ENCODE measurements around the gene GPR15LG.

GPR15LG gene

DNA sequence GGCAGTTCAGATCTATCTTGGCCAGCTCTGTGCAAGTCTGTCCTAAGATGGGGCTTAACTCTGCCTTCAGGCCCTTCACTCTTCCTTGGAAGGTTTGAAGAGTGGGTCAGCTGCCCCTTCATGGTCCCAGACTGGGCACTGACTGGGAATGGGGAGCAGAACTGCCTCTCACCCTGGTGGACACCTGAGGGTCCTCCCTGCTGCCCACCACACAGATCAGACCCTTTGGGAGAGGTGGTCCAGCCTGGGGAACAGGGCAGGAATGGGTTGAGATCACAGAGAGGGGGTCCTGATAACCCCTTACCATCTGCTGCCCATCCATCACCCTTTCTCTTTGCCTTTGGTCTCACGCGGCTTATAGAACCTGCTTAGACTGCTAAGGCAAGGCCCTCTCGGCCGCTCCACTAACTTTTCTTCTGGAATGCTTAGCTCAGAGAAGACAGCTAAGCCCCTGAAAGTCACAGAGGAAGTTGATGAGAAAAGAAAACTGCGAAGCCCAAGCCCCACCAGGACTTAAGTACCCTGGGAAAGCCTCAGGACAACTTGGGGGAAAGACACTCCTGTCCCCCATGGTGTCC lies 20.3 kb downstream of the GPR15LG start:
- no peak for DNase-seq (ENCODE audit: low read depth)

DNA sequence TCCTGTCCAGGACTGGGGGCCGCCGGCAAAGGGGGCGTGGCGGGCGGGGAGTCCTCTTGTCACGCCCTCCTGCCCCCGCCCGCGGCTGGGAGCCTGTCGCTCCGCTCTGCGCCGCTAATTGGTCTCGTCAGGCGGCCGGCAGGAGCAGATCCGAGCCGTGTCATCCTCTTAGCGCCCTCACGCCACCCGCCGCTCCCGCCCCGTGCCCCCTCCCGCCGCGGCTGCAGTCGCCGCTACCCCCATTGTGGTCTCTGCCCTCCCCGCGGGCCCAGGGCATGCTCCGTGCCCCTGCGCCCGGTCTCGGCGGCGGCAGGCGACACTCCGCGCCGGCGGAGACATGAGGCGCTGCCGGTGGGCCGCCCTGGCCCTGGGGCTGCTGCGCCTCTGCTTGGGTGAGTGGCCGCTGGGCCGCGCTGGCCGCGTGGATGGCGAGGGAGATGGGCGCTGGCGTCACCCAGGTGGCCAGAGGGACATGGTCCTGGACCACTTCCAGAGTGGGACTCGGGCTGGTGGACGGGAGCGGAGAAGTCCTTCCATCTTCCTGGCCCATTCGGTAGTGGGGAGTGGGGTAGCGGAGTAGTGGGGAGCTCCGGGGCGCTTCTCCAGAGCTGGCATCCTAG lies 20.9 kb downstream of the GPR15LG start, which contains the start of gene CDHR1:
TSS of gene CDHR1 (plus strand) at position 114 of the 620 bp plus-strand sequence. CDS start at position 338, 224 bp downstream.
- DNase-seq (ENCODE audit: low read depth), result no peak

DNA sequence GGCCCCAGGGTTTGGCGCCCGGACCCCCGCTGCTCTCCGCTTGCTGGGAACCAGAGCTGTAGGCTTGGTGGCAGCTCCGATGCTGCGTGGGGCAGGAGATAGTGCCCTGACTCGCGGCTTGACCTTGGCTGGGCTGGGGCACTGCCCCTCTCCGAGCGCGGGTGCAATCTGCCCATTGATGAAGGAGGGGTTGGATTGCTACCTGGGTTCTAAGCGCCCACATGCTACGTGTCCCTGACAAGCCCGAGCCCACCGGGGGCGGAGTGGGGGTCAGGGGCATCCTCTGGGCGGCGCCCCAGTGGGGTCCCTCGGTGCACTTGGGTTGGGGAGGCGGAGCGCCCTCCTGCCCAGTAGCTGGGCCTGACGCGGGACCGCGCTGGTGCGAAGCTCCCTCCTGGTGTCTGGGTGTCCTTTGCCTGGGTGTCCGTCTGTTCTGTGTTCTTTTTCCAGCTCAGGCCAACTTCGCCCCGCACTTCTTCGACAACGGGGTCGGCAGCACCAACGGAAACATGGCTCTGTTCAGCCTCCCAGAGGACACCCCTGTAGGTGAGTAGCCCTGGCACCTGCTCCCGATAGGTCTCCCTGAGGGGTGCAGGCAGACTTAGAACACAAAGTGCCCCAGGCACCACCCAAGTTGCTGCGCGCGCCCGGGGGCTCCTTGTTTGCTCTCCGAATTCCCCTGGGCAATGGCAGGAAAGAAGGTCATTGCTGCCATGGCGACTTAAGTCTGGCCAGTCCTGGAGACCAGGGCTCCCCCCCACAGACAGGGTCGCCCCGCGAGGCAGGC lies 21.6 kb downstream of the GPR15LG start:
- no peak for DNase-seq (ENCODE audit: low read depth)

DNA sequence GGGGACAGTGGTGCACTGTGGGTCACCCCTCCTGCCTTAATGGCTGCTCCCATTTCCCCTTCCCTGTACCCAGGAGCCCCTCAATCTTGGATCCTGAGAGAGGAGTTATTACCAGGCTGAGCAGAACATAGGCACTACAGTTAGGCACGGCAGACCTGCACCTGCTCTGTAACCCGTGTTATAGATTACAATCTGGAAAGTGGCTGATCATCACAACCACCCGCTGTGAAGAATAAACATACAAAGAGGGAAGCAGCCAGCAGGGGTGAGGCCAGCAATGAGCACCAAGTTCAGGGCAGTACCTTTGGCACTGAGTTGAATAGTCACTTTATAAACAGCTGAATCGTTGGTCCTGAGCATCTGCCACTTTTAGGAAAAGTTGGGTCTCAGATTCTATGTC lies 22.5 kb downstream of the GPR15LG start:
- DNase-seq (ENCODE audit: low read depth), result no peak

DNA sequence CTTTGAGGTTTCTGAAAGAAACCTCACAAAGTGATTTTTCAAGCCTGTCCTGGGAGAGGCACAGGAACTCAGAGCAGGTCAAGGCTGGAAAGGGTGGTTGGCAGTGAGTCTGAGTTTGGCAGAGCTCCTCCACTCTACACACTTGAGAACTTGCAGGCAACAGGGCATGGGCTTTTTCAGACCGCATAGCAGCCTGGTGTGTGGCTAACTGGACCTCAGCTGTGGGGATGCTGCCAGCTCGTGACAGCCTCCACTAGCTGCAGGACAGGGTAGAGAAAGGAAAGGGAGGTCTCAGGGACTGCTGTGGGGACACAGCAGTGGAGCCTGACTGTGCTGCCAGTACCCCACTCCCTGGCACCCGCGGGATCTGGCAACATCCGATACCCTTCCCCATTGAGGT lies 23.3 kb downstream of the GPR15LG start:
- DNase-seq (ENCODE audit: low read depth), result no peak

DNA sequence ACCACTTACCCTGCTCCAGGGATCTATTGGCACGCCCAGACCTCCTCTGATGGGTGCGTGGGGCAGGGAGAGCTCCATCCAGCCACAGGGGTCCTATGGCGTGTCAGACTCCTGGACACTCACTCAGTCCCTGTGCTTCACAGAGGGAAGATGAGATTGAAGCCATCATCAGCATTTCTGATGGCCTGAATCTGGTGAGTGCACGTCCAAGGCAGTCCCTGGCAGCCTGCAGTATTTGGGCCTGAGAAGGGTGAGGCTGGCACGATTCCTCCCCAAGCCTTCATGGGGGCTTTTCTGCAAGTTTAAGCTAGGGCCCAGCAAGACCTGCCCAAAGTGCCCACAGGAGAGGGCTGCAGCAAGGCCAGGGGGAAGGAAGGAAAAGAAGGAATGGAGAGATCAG lies 24.0 kb downstream of the GPR15LG start:
- DNase-seq (ENCODE audit: low read depth), result no peak

DNA sequence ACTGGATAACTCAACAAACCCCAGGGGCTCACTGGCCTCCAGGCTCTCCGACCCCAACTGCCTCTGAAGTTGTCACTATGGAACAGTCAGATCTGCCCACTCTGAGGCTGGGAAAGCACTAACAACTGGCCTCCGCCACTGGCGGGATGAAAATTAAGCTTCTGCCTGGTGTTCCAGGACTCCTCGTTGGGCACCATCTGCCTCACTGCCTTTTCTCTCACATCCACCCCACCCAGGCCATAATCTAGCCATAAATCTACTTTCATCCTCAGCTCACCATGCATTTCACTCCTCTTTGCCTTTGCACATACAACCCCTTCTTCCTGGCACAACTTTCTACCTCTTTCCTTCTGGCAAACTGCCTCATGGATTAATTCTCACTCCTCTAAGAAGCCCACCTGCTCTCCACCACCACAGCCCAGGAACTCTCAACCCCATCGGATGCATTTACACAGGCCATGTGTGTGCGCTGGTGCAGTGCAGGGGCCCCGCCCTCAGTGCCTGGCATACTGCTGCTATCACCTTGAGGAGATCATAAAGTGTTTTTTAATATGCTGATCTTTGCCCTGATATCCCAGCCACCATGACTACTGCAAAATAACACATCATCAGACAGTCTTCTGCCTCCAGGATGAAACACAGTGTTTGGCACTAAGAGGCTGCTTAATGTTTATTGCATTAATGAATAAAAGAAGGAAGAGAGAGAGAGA lies 24.8 kb downstream of the GPR15LG start:
- DNase-seq (ENCODE audit: low read depth), result no peak

DNA sequence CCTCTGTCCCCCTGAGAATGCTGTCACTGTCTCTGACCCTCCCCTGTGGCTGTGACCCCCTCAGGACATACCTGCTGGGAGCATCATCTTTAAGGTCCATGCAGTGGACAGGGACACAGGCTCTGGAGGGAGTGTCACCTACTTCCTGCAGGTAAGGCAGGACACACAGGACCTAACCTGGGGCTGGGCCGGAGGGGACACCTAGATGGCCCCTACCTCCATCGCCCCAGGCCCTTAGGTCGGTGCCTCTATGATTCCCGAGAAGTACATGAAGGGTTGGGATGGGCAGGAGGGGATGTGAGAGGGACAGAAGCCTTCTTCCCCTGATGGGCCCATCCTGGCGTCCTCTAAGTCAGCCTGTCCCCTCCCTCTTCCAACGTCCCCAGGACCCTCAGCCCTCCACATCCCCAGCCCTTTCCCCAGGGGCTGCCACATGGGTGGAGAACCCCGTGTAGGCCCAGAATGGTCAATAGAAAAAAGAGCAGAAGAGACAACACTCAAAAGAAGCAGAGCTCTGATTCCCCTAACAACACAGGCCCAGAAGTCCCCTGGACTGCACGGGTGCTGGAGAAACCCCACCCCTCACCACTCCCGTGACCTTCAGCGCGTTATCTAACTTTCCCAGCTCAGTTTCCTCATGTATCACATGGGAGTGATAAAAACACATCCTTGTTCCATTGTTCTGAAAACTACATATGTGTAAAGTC lies 27.1 kb downstream of the GPR15LG start:
- DNase-seq (ENCODE audit: low read depth), result no peak

DNA sequence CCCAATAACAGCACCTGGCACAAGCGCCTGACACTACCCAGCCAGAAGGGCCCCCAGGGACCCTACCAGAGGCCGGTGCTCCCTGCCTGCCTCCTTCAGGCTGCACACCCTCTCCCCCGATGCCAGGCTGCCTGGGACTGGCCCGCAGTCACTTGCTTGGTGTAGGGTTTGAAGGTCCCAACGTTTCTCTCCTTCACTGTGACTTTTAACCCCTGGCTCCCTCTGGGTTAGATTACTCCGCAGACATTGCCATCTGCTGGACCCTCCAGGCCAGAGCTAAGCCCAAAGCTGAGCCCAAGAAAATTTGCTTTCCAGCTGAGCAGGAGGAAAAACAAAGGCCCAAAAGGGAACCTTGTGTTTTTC lies 27.6 kb downstream of the GPR15LG start:
- DNase-seq (ENCODE audit: low read depth), result no peak

DNA sequence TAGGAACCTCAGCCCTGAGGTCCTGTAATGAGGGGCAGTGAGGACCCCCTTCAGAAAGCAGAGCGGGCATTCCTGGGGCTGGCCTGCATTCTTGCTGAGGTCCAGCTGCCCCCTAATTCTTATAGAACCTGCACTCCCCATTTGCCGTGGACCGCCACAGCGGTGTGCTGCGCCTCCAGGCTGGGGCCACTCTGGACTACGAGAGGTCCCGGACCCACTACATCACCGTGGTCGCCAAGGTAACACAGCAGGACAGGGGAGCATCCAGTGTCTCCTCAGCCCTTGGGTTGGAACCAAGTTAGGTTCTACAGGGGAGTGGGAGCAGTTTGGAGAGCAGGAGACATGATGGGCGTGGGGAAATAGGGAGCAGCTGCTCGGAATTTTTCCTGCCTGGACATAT lies 28.1 kb downstream of the GPR15LG start:
- DNase-seq (ENCODE audit: low read depth), result no peak

DNA sequence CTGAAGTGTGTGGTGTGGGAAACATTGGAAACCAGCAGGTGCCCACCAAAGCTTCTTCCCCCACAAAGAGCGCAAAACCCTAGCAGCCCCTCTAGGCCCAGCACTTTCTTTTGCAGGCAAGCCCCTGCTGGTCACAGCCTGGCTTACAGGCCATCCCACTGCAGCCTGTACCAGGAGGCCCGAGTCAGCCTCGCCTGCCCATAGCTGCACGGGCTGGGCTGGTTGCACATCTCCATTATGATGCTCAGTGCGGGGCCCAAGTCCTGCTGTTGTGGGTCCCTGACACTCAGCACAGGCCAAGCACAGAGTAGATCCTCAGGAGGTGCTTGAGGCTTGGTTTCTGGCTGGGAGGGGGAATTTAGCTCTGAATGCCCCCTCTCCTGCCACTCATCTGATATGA lies 28.7 kb downstream of the GPR15LG start:
- no peak for DNase-seq (ENCODE audit: low read depth)

DNA sequence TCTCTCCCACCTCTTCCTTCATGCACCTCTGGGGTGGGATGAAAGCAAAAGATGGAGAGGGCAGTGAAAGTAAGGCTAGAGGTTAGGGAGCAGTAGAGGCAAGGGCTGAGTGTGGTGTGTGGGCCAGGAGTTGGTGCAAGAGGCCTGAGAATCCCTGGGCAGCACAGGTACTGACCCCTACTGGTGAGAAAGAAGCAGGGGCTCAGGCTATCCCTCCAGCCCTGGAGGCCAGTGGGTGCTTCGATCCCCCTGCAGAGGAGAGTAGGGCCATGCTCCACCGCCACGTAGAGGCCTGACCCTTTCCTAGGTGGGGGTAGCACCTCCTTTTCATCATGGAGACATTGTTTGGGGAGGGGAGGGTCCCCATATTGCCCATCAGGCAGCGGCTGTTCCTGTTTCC lies 30.5 kb downstream of the GPR15LG start:
- DNase-seq (ENCODE audit: low read depth), result no peak

DNA sequence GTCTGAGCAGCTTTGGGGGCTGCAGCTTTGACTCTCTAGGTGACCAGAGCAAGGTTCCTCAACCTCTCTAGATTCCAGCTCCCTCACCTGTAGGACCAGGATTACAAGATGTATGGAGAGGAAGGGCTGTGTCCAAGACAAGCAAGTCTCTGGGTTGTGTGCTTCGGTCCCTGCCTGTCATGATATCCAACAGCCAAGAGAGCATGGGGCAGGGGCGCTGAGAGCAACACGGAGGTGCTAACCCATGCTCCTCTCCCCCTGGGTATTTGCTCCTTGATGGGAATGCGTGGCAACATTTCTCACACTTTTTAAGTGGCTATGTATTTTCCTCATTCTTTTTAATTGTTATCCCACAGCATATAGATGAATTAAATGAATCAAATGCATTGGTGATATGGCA lies 31.0 kb downstream of the GPR15LG start:
- no peak for DNase-seq (ENCODE audit: low read depth)

DNA sequence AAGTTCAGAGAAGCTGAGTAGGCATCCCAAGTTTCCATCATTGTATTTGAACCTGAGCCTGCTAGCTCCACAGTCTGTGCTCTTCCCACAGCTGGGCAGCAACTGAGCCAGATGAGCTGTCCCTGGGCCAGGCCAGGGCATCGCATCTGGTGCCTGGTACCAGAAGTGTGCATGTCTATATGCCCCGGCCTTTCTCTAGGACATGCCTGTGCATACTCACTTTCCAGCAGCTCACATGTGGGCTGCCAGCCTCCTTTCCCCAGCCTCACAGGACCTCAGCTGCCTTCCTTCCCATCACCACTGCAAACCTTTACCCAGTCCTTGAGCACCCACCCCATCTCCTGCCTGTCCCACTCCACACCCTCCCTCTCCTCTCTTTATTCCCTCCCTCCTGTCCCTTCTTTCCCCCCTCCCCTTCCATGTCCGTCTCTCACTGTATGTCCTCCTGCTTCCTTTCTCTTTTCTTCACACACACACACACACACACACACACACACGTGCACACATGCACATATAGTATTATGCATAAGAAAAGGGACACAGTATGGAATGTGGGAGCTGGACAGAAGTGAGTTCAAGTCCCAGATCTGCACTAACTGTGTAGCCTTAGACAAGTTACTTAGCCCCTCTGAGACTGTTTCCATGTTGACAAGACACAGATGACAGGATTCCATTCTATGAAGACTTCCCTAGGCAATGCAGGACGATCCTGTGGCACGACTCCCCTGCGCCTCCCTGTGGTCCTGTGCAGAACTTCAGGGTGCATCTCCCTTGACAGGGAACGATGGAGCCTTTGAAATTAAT lies 31.6 kb downstream of the GPR15LG start:
- peak; percentile 5 for DNase-seq (ENCODE audit: low read depth)

DNA sequence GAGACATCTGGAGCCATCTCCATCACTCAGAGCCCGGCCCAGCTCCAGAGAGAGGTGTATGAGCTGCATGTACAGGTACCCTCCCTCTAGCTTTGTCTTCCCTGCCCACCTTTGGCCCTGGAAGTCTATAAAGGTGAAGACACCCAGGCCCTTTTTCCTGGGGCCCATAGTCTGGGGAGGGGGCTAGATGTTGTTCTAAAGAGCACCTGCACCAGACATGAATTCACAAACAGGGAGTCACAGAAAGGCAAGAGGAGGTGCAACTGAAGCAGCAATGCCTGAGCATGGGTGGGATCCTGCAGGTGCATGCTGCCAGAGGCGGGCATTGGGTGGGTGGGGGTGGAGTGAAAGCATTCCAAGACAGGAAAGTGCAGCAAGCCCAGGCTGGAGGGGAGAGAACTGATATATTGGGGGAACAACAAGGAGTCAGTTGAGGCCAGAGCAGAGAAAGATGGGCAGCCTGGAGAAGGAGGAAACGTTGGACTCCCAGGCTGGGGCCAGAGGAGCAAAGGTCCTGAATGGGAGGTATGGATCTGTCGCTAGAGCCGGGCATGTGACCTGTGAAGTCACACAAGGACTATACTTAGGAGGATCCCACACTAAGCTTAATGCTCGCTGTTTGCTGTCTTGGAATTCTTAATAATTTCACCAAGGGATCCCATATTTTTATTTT lies 32.4 kb downstream of the GPR15LG start:
- no peak for DNase-seq (ENCODE audit: low read depth)

DNA sequence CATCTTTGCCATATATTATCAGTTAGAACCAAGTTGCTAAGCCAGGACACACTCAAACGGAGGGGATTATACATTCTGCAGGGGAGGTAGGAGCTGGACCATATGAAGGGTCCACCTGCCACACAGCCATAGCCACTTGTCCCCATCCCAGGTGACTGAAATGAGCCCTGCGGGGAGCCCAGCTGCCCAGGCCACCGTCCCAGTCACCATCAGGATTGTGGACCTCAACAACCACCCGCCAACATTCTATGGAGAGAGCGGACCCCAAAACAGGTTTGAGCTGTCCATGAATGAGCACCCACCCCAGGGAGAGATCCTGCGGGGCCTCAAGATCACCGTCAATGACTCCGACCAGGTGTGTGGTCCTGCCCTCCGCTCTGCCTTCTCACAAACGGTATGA lies 34.4 kb downstream of the GPR15LG start:
- no peak for DNase-seq (ENCODE audit: low read depth)

DNA sequence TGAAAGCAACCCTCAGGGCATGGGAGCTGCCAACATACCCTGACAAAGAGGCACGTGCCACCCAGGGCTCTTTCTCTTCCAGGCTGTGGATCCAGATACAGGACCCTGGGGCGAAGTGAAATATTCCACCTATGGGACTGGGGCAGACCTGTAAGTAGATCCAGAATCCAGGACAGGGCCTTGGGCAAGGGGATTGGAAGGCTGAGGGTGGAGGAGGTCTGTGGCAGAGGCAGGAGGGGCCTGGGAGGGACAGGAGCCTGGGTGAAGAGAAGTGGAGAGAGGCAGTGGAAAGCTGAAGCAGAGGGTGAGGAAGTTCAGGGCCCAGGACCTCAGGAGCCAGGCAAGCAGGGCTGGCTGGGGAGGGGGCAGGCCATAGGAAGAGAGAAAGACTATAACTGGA lies 38.0 kb downstream of the GPR15LG start:
- DNase-seq (ENCODE audit: low read depth), result no peak

DNA sequence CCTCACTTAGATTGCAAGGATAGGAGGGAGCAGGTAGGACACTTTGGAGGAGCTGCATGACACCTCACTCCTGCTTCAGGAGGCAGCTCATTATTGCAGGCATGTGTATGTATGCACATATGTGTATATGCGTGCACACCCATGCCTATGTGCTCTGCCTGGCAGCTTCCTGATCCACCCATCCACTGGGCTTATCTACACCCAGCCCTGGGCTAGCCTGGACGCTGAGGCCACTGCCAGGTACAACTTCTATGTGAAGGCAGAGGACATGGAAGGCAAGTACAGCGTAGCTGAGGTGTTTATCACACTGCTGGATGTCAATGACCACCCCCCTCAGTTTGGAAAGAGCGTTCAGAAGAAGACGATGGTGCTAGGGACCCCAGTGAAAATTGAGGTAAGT lies 38.4 kb downstream of the GPR15LG start:
- DNase-seq (ENCODE audit: low read depth), result no peak

DNA sequence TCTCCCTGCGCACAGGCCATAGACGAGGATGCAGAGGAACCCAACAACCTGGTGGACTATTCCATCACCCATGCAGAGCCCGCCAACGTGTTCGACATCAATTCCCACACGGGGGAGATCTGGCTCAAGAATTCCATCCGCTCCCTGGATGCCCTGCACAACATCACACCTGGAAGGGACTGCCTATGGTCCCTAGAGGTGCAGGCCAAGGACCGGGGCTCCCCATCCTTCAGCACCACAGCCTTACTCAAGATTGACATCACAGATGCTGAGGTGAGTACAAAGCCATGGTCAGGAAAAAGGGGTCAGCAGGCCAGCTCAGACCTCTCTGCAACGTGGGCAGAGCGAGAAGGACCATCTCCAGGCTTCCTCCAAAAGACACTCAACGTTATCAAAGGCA lies 39.5 kb downstream of the GPR15LG start:
- DNase-seq (ENCODE audit: low read depth), result no peak

DNA sequence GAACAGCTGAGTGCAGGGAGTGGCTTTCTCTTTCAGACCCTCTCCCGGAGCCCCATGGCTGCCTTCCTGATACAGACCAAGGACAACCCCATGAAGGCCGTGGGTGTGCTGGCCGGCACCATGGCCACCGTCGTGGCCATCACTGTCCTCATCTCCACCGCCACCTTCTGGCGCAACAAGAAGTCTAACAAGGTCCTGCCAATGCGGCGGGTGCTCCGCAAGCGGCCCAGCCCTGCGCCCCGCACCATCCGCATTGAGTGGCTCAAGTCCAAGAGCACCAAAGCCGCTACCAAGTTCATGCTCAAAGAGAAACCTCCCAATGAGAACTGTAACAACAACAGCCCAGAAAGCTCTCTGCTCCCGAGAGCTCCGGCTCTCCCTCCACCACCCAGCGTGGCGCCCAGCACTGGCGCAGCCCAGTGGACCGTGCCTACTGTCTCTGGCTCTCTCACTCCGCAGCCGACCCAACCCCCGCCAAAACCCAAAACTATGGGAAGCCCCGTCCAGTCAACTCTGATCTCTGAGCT lies 40.5 kb downstream of the GPR15LG start:
- no peak for DNase-seq (ENCODE audit: low read depth)
